HTERT RPE-1 (cell line): ENCODE results near the gene GLTP.
"Not testable (repeated sequence)": the region's sequence is repeated elsewhere in the genome, so short reads cannot be mapped to it uniquely, and the experiment has no call there.

Experiments
- in situ Hi-C: fragments of 300-500 bp; cut with MboI; formaldehyde crosslinking; loops from 4 replicates; pipeline ENCODE4 v1.14.3; 2020; ENCODE audit warnings: low sequenced_read_pairs

GLTP gene

GRCh38 chr12:109878749-109879148 lies 1.6 kb downstream of the GLTP start:
- in situ Hi-C loops = no loop called here

- in situ Hi-C loops = no loop called here
Measured at GRCh38 chr12:109878247-109878625, 2.1 kb downstream of the GLTP start.

GRCh38 chr12:109877504-109878246 lies 2.7 kb downstream of the GLTP start:
- in situ Hi-C loops = no loop called here

- in situ Hi-C loops = no loop called here
Measured at GRCh38 chr12:109876406-109876805, 3.9 kb downstream of the GLTP start.

- in situ Hi-C loops = no loop called here
Measured at GRCh38 chr12:109875572-109876131, 4.7 kb downstream of the GLTP start.

- in situ Hi-C loops = no loop called here
Measured at GRCh38 chr12:109873653-109874052, 6.7 kb downstream of the GLTP start.

- in situ Hi-C loops = no loop called here
Measured at GRCh38 chr12:109871668-109872314, 8.6 kb downstream of the GLTP start.

- in situ Hi-C loops = no loop called here
Measured at GRCh38 chr12:109870648-109871047, 9.7 kb downstream of the GLTP start.

GRCh38 chr12:109868182-109869051 lies 11.9 kb downstream of the GLTP start:
- in situ Hi-C loops = no loop called here

- in situ Hi-C loops = no loop called here
Measured at GRCh38 chr12:109864916-109865315, 15.4 kb downstream of the GLTP start.

- in situ Hi-C loops = no loop called here
Measured at GRCh38 chr12:109863847-109864712, 16.3 kb downstream of the GLTP start.

GRCh38 chr12:109862491-109862890 lies 17.9 kb downstream of the GLTP start:
- in situ Hi-C loops = not testable (repeated sequence)

- in situ Hi-C loops = no loop called here
Measured at GRCh38 chr12:109861689-109862314, 18.5 kb downstream of the GLTP start.

GRCh38 chr12:109860977-109861376 lies 19.4 kb downstream of the GLTP start:
- in situ Hi-C loops = no loop called here

- in situ Hi-C loops = no loop called here
Measured at GRCh38 chr12:109858764-109859163, 21.6 kb downstream of the GLTP start.

- in situ Hi-C loops = no loop called here
Measured at GRCh38 chr12:109857715-109858114, 22.6 kb downstream of the GLTP start.

GRCh38 chr12:109855377-109855776 lies 25.0 kb downstream of the GLTP start:
- in situ Hi-C loops = no loop called here

- in situ Hi-C loops = not testable (repeated sequence)
Measured at GRCh38 chr12:109850518-109850917, 29.8 kb downstream of the GLTP start.

- in situ Hi-C loops = no loop called here
Measured at GRCh38 chr12:109847142-109847735, 33.1 kb downstream of the GLTP start.

- in situ Hi-C loops = no loop called here
Measured at GRCh38 chr12:109845824-109846205, 34.5 kb downstream of the GLTP start.
